Tibial nerve (tissue), 4 donors: ENCODE results near the gene STARD9.

Source experiments
- CTCF ChIP-seq, 5 experiments: fragments of 200-600 bp in 3 of 5; fragments of 450-650 bp in 2 of 5; sonication (generic) in 3 of 5; IDR thresholded peaks; one replicate each; pipeline ENCODE4 v1.5.1; 2016 to 2019; ENCODE audit warnings: antibody characterized with exemption in 5 of 5, mild to moderate bottlenecking in 3 of 5, moderate library complexity in 2 of 5
- EP300 ChIP-seq, 2 donors: sonication (generic); formaldehyde crosslinking; IDR thresholded peaks; one replicate each; pipeline ENCODE4 v1.6.1; 2017; ENCODE audit warnings: antibody characterized with exemption in 2 of 2, mild to moderate bottlenecking in 1 of 2
- POLR2A ChIP-seq, 2 donors: fragments of 450-650 bp; IDR thresholded peaks; one replicate each; pipeline ENCODE4 v1.6.1; 2017; ENCODE audit warnings: antibody characterized with exemption in 2 of 2, mild to moderate bottlenecking in 2 of 2, moderate library complexity in 2 of 2

DNA sequence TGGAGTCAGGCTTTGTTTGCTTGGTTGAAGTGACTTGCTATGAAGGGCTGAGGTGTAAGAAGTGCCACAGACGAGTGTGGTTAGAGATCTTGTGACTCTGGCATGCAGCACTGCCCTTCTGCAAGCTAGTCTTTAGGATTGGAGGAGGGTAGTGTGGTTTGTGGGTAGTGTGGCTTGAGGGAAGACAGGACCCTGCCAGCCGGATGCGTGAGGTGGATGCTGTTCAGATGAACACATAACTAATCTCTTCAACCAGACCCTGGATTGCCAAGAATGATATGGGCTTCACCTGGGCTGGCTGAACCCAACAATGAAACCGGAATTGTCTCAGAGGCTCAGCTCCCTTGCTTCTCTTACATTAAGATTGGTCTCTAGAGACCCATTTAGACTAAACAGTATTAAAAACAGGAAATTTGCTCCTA lies 32.7 kb downstream of the STARD9 start:
- TF ChIP-seq CTCF (IDR thresholded peaks at IDR 0.05) = no peak
- TF ChIP-seq POLR2A (IDR thresholded peaks at IDR 0.05) = no peak
- no peak for TF ChIP-seq EP300 (IDR thresholded peaks at IDR 0.05)
